NCI-H2029 treated with DMSO at 0.1 percent for 48 hours (cell line): ENCODE measurements around the gene DPH5.

ENCODE experiments used
- DNase-seq: peaks from one replicate; lab custom pipeline; 2025; lab: John Stamatoyannopoulos, UW

DPH5 gene

GRCh38 chr1:100941580-100942216, 83.9 kb downstream of the DPH5 start:
- no peak for DNase-seq

DNA sequence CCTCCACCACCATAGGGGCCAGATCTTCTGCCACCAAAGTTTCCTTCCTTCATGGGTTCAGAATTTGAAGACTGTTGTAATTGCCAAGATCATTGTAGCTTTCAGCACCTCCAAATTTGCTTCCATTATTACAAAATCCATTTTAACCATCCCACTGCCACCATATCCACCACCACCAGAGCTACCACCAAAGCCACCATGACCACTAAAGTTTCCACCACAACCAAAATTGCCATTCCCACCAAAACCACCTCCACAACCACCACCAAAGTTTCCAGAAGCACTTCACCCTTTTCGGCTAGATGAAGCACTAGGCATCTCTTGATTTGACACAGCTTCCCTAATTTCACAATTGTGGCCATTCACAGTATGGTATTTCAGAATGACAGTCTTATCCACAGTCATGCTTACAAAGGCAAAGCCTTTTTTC, 84.5 kb downstream of the DPH5 start:
- no peak for DNase-seq
